ENCODE measurements around the gene SP3.

The SP3 gene

DNA sequence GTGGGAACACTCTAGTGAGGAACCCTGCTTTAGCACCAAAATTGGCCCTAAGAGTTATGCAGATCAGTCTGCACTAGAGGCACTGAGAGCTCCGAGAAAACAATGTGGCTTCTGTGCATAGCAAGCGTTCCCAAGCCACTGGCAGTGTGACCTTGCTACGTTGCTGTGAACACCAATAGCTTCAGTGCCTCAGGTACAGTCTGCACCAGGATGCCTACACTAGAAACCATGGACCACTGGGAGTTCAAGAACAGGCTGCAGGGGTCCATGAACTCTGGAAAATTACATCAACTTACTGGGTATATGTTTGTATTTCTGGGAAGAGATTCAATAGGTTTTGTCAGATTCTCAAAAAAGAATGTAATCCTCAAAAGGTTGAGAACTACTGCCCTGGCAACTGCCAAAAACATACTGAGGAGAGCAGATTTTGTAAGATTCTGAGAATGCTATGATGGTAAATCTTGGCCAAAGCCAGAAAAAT lies 18.3 kb upstream of the SP3 start:
- H3K4me3 ChIP-seq (ENCODE audit: low read depth, low read length) = no peak overlapping the region
- no peak overlapping the region for H2AFZ ChIP-seq (ENCODE audit: low read length, unreplicated experiment)
- H3K36me3 ChIP-seq (ENCODE audit: insufficient read depth, low read length) = no peaks in the 10 kb centered on the region
- peaks cover 31% of the 10 kb centered on the region for H3K4me1 ChIP-seq (ENCODE audit: control insufficient read depth, insufficient read depth, low read length, unreplicated experiment)
- no peaks in the 10 kb centered on the region for H3K27me3 ChIP-seq (ENCODE audit: insufficient read depth, low read length)
- H3K79me2 ChIP-seq (ENCODE audit: control insufficient read depth, insufficient read depth, low read length, unreplicated experiment) = no peaks in the 10 kb centered on the region
- H3K27ac ChIP-seq (ENCODE audit: low read depth, low read length) = peak overlapping the region; percentile 60

DNA sequence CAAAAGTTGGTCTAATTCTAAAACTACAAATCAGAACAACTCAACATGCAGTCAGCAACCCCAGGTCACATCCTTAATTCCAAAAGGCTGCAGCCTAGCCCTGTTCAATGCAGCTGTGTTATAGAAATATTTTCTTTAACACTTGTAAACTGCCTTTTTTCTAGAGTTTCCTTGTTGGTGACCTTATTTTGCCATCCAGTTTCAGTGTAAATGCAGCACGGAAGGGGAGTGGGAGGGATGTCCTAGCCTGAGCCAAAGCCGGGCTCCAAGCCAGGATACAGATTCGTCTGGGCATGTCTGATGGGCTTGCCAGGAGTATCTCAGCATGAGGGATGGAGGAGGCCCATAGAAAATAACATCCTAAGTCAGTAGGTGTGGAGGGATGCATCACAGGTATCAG lies 17.7 kb upstream of the SP3 start:
- no peaks in the 10 kb centered on the region for H3K36me3 ChIP-seq (ENCODE audit: insufficient read depth, low read length)
- no peak overlapping the region for H3K4me3 ChIP-seq (ENCODE audit: low read depth, low read length)
- H2AFZ ChIP-seq (ENCODE audit: low read length, unreplicated experiment) = no peak overlapping the region
- peaks cover 31% of the 10 kb centered on the region for H3K4me1 ChIP-seq (ENCODE audit: control insufficient read depth, insufficient read depth, low read length, unreplicated experiment)
- no peaks in the 10 kb centered on the region for H3K79me2 ChIP-seq (ENCODE audit: control insufficient read depth, insufficient read depth, low read length, unreplicated experiment)
- peak overlapping the region; percentile 60 for H3K27ac ChIP-seq (ENCODE audit: low read depth, low read length)
- H3K27me3 ChIP-seq (ENCODE audit: insufficient read depth, low read length) = no peaks in the 10 kb centered on the region

DNA sequence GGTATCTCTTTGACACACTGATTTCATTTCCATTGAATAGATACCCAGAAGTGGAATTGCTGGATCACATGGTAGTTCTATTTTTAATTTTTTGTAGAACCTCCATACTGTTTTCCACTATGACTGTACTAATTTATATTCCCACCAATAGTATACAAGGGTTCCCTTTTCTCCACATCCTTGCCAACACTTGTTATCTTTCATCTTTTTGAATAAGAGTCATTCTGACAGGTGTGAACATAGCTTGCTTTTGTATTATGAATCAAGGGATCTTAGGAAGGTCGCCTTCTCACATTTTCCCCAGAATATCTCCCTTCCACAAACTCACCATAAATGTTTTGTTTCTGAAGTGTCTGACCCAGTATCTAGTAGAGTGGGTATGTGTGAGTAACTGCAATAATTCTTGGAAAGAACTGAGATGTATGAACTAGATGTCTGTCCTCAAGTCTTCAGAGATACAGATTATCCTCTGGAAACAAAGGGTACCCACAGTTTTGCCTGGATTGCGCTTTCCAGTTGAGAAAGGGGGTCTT lies 17.1 kb upstream of the SP3 start:
- H3K4me1 ChIP-seq (ENCODE audit: control insufficient read depth, insufficient read depth, low read length, unreplicated experiment) = peaks cover 31% of the 10 kb centered on the region
- no peaks in the 10 kb centered on the region for H3K79me2 ChIP-seq (ENCODE audit: control insufficient read depth, insufficient read depth, low read length, unreplicated experiment)
- peak overlapping the region; percentile 60 for H3K27ac ChIP-seq (ENCODE audit: low read depth, low read length)
- H3K27me3 ChIP-seq (ENCODE audit: insufficient read depth, low read length) = no peaks in the 10 kb centered on the region
- H3K36me3 ChIP-seq (ENCODE audit: insufficient read depth, low read length) = no peaks in the 10 kb centered on the region
- no peak overlapping the region for H3K4me3 ChIP-seq (ENCODE audit: low read depth, low read length)
- no peak overlapping the region for H2AFZ ChIP-seq (ENCODE audit: low read length, unreplicated experiment)

DNA sequence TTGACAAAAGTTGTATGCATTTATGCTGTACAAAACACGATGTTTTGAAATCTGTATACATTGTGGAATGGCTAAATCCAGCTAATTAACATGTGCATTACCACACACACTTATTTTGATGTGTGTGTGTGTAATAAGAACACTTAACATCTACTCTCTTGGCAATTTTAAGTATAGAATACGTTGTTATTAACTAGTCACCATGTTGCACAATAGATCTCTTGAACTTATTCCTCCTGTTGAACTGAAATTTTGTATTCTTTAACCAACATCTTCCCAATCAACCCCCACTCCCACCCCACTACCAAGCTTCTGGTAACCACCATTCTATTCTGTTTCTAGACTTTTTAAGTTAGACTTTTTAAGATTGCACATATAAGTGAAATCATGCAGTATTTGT lies 16.3 kb upstream of the SP3 start:
- Histone ChIP-seq H3K4me1 (ENCODE audit: control insufficient read depth, insufficient read depth, low read length, unreplicated experiment) (peaks cover 24% of the 10 kb centered on the region), H3K36me3 (ENCODE audit: insufficient read depth, low read length) (no peaks in the 10 kb centered on the region), H3K4me3 (ENCODE audit: low read depth, low read length) (no peak overlapping the region), H3K27me3 (ENCODE audit: insufficient read depth, low read length) (no peaks in the 10 kb centered on the region), H3K79me2 (ENCODE audit: control insufficient read depth, insufficient read depth, low read length, unreplicated experiment) (no peaks in the 10 kb centered on the region), H2AFZ (ENCODE audit: low read length, unreplicated experiment) (no peak overlapping the region), H3K27ac (ENCODE audit: low read depth, low read length) (no peak overlapping the region)

DNA sequence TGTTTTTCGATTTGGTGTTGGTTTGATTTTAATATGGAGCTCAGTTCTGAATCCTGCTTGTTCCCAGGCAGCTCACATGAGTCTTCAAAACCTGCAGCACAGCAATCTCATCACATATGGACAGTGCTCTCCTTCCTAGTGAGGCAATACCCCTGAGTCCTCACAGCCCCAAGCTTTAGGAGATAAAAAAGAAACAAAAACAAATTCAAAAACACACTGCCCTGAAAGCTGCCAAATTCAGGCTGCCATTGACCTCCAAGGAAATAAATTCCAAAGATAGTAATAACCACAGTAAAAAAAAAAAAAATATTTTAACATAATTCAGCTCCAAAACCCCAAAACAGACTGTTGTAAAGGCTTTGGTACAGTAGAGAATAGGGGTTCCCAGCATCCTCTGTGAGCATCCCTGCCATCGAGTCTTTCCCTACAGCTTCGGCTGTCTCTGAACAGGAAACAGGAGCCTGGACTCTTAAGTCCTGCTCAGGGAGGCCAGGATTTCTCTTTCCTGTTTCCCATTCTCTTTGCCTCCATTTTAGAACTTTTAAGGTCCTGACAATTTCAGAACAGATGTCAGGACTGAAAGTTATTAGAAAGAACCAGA lies 14.7 kb upstream of the SP3 start:
- no peaks in the 10 kb centered on the region for H3K36me3 ChIP-seq (ENCODE audit: insufficient read depth, low read length)
- no peaks in the 10 kb centered on the region for H3K27me3 ChIP-seq (ENCODE audit: insufficient read depth, low read length)
- no peak overlapping the region for H3K4me3 ChIP-seq (ENCODE audit: low read depth, low read length)
- peaks cover 24% of the 10 kb centered on the region for H3K4me1 ChIP-seq (ENCODE audit: control insufficient read depth, insufficient read depth, low read length, unreplicated experiment)
- H3K27ac ChIP-seq (ENCODE audit: low read depth, low read length) = no peak overlapping the region
- H2AFZ ChIP-seq (ENCODE audit: low read length, unreplicated experiment) = peak overlapping the region; percentile 13
- H3K79me2 ChIP-seq (ENCODE audit: control insufficient read depth, insufficient read depth, low read length, unreplicated experiment) = no peaks in the 10 kb centered on the region

DNA sequence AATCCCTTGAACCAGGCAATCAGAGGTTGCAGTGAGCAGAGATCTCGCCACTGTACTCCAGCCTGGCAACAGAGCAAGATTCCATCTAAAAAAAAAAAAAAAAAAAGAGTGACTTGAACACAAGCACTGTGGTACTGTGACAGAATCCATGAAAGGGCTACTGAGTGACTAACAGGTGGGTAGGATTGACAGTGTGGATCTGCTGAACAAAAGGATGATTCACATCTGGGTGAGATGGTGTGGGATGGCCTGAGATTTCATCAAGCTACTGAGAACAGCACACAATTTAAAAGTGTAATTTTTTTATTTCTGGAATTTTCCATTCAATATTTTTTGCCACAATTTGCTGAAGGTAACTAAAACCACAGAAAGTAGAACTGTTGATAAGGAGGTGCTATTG lies 13.3 kb upstream of the SP3 start:
- Histone ChIP-seq H3K79me2 (ENCODE audit: control insufficient read depth, insufficient read depth, low read length, unreplicated experiment) (no peaks in the 10 kb centered on the region), H3K27ac (ENCODE audit: low read depth, low read length) (no peak overlapping the region), H3K36me3 (ENCODE audit: insufficient read depth, low read length) (no peaks in the 10 kb centered on the region), H3K4me3 (ENCODE audit: low read depth, low read length) (no peak overlapping the region), H3K27me3 (ENCODE audit: insufficient read depth, low read length) (no peaks in the 10 kb centered on the region), H2AFZ (ENCODE audit: low read length, unreplicated experiment) (no peak overlapping the region), H3K4me1 (ENCODE audit: control insufficient read depth, insufficient read depth, low read length, unreplicated experiment) (peaks cover 23% of the 10 kb centered on the region)

DNA sequence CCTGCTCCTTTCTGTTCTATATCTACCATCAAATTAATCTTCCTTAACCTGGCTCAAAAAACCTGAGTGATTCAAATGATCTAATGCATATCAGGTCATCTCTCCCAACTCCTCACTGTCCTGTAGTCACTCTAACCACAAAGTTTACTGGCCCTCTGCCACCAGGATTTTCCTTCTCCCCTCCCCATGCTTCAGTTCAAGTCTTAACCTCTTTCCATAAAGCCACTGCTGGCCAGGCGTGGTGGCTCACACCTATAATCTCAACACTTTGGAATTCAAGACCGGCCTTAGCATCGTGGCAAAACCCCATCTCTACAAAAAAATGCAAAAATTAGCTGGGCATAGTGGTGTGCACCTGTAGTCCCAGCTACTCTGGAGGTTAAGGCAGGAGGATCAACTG lies 7.5 kb upstream of the SP3 start:
- no peak overlapping the region for H3K4me3 ChIP-seq (ENCODE audit: low read depth, low read length)
- no peak overlapping the region for H2AFZ ChIP-seq (ENCODE audit: low read length, unreplicated experiment)
- H3K27ac ChIP-seq (ENCODE audit: low read depth, low read length) = no peak overlapping the region
- H3K4me1 ChIP-seq (ENCODE audit: control insufficient read depth, insufficient read depth, low read length, unreplicated experiment) = peaks cover 14% of the 10 kb centered on the region
- H3K79me2 ChIP-seq (ENCODE audit: control insufficient read depth, insufficient read depth, low read length, unreplicated experiment) = no peaks in the 10 kb centered on the region
- no peaks in the 10 kb centered on the region for H3K27me3 ChIP-seq (ENCODE audit: insufficient read depth, low read length)
- H3K36me3 ChIP-seq (ENCODE audit: insufficient read depth, low read length) = no peaks in the 10 kb centered on the region

DNA sequence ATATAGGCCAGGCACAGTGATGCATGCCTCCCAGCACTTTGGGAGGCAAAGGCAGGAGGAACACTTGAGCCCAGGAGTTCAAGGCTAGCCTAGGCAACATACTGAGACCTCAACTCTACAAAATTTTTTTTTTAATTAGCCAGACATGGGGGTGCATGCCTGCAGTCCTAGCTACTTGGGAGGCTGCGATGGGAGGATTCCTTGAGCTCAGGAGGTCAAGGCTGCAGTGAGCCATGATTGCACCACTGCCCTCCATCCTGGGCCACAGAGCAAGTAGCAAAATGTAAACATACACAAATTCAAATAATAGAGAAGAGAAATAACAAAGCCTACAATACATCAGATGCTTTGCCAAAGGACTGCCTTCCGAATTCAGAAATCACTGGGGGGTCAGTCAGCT lies 7.0 kb upstream of the SP3 start:
- peaks cover 4% of the 10 kb centered on the region for H3K79me2 ChIP-seq (ENCODE audit: control insufficient read depth, insufficient read depth, low read length, unreplicated experiment)
- peaks cover 15% of the 10 kb centered on the region for H3K4me1 ChIP-seq (ENCODE audit: control insufficient read depth, insufficient read depth, low read length, unreplicated experiment)
- no peak overlapping the region for H2AFZ ChIP-seq (ENCODE audit: low read length, unreplicated experiment)
- H3K27me3 ChIP-seq (ENCODE audit: insufficient read depth, low read length) = no peaks in the 10 kb centered on the region
- H3K27ac ChIP-seq (ENCODE audit: low read depth, low read length) = no peak overlapping the region
- no peak overlapping the region for H3K4me3 ChIP-seq (ENCODE audit: low read depth, low read length)
- no peaks in the 10 kb centered on the region for H3K36me3 ChIP-seq (ENCODE audit: insufficient read depth, low read length)

DNA sequence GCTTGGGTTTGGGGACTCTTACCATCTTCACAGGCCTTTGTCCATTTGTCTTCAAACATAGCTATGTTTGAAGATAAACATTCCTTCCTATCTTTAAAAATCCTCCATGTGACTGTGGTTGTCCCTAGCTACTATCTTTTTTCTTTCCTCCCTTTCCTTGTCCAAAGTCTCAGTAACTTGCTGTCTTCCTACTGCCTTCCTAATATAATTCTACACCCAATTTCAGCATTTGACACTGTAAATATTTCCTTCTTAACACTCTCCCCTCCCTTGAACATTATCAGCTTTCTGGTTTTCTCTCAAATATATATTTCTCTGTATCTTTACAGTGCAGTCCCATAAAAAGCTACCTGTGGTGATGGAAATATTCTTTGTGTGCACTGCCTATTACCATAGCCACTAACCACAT lies 5.3 kb upstream of the SP3 start:
- Histone ChIP-seq H3K4me1 (ENCODE audit: control insufficient read depth, insufficient read depth, low read length, unreplicated experiment) (peaks cover 27% of the 10 kb centered on the region), H3K36me3 (ENCODE audit: insufficient read depth, low read length) (no peaks in the 10 kb centered on the region), H2AFZ (ENCODE audit: low read length, unreplicated experiment) (no peak overlapping the region), H3K4me3 (ENCODE audit: low read depth, low read length) (no peak overlapping the region), H3K27me3 (ENCODE audit: insufficient read depth, low read length) (no peaks in the 10 kb centered on the region), H3K27ac (ENCODE audit: low read depth, low read length) (no peak overlapping the region), H3K79me2 (ENCODE audit: control insufficient read depth, insufficient read depth, low read length, unreplicated experiment) (peaks cover 11% of the 10 kb centered on the region)

DNA sequence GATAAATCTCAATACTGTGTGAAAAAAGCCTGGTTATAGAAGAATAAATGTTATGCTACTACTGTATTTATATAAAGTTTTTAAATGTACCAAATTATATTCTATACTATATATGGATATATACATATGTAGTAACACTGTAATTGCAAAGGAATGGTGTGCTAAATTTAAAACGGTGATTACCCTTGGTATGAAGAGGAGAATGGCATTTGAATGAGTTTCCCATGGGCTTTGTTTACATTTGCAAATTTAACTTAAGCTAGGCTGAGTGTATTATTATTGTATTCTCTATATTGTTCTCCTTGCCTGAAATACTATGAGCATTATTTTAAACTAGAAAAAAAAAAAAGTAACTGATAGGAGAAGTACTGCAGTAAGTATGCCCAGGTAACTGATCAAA lies 4.7 kb upstream of the SP3 start:
- Histone ChIP-seq H3K27ac (ENCODE audit: low read depth, low read length) (no peak overlapping the region), H2AFZ (ENCODE audit: low read length, unreplicated experiment) (no peak overlapping the region)

DNA sequence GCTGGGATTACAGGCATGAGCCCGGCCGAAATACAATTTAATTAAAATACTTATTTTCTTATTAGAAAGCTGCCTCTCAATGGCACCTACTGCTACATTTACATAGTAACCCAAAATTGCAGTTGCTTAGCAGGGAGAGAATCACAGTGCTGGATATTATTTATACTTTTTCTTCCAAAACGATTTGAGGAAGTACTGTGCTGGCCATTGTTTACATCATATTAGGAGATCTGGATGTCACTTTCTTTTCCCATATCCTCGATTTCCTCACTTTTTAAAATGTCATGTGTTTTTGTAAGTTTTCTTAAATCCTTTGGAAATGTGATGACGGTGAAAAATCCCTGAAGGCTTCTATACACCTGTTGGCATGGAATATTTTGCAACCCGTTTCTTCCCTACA lies 3.4 kb upstream of the SP3 start:
- H3K27ac ChIP-seq (ENCODE audit: low read depth, low read length) = no peak overlapping the region
- H3K27me3 ChIP-seq (ENCODE audit: insufficient read depth, low read length) = no peaks in the 10 kb centered on the region
- H3K36me3 ChIP-seq (ENCODE audit: insufficient read depth, low read length) = no peaks in the 10 kb centered on the region
- H3K4me1 ChIP-seq (ENCODE audit: control insufficient read depth, insufficient read depth, low read length, unreplicated experiment) = peaks cover 23% of the 10 kb centered on the region
- H3K4me3 ChIP-seq (ENCODE audit: low read depth, low read length) = no peak overlapping the region
- no peak overlapping the region for H2AFZ ChIP-seq (ENCODE audit: low read length, unreplicated experiment)
- peaks cover 12% of the 10 kb centered on the region for H3K79me2 ChIP-seq (ENCODE audit: control insufficient read depth, insufficient read depth, low read length, unreplicated experiment)

More for the DNA sequence above, 4.7 kb upstream of the SP3 start:
- H3K27me3 ChIP-seq (ENCODE audit: insufficient read depth, low read length) = no peaks in the 10 kb centered on the region
- peaks cover 27% of the 10 kb centered on the region for H3K4me1 ChIP-seq (ENCODE audit: control insufficient read depth, insufficient read depth, low read length, unreplicated experiment)
- peaks cover 11% of the 10 kb centered on the region for H3K79me2 ChIP-seq (ENCODE audit: control insufficient read depth, insufficient read depth, low read length, unreplicated experiment)
- no peak overlapping the region for H3K4me3 ChIP-seq (ENCODE audit: low read depth, low read length)
- H3K36me3 ChIP-seq (ENCODE audit: insufficient read depth, low read length) = no peaks in the 10 kb centered on the region

Data from ACC112 (cell line).